GM11168 (cell line): ENCODE results near the gene UCKL1.

Experiments used
- in situ Hi-C: fragments of 300-500 bp; cut with MboI; formaldehyde crosslinking; loops from one replicate; pipeline ENCODE4 v1.12.0; 2022; ENCODE audit warnings: low sequenced_read_pairs; ENCODE audit not compliant: unreplicated experiment

The UCKL1 gene

GRCh38 chr20:63945921-63946920, 10.0 kb downstream of the UCKL1 start:
- in situ Hi-C loops = no loop called here

- in situ Hi-C loops = no loop called here
Observed at GRCh38 chr20:63945031-63945658, 11.1 kb downstream of the UCKL1 start.

GRCh38 chr20:63944078-63944941, 11.9 kb downstream of the UCKL1 start:
- in situ Hi-C loops = no loop called here

- in situ Hi-C loops = no loop called here
Observed at GRCh38 chr20:63943808-63944077, 12.5 kb downstream of the UCKL1 start.

GRCh38 chr20:63942969-63943807, 13.0 kb downstream of the UCKL1 start:
- in situ Hi-C loops = no loop called here

- in situ Hi-C loops = no loop called here
Observed at GRCh38 chr20:63942250-63942951, 13.8 kb downstream of the UCKL1 start.

- in situ Hi-C loops = no loop called here
Observed at GRCh38 chr20:63941282-63942081, 14.7 kb downstream of the UCKL1 start.

- in situ Hi-C loops = no loop called here
Observed at GRCh38 chr20:63940472-63941266, 15.5 kb downstream of the UCKL1 start.

GRCh38 chr20:63940071-63940471, 16.1 kb downstream of the UCKL1 start:
- in situ Hi-C loops = no loop called here

- in situ Hi-C loops = no loop called here
Observed at GRCh38 chr20:63939061-63939935, 16.9 kb downstream of the UCKL1 start.

GRCh38 chr20:63937596-63937995, 18.6 kb downstream of the UCKL1 start:
- in situ Hi-C loops = no loop called here

- in situ Hi-C loops = no loop called here
Observed at GRCh38 chr20:63935447-63935846, 20.8 kb downstream of the UCKL1 start.

GRCh38 chr20:63934271-63935068, 21.7 kb downstream of the UCKL1 start:
- in situ Hi-C loops = no loop called here

- in situ Hi-C loops = no loop called here
Observed at GRCh38 chr20:63933646-63934045, 22.6 kb downstream of the UCKL1 start.

GRCh38 chr20:63932606-63933160, 23.5 kb downstream of the UCKL1 start:
- in situ Hi-C loops = no loop called here

- in situ Hi-C loops = no loop called here
Observed at GRCh38 chr20:63931735-63932134, 24.5 kb downstream of the UCKL1 start.
